GM23338 (cell line): ENCODE data around the gene ADSS1. TPM values are rescaled to one million over a fixed set of nuclear protein-coding genes. Genes with fewer than 3 reads are reported as not detected.
"Not testable (repeated sequence)": the region's sequence is repeated elsewhere in the genome, so short reads cannot be mapped to it uniquely, and the experiment has no call there.

ENCODE experiments used
- ATAC-seq: fragments of 200-7000 bp; cut with Tn5 transposase; 3 replicates; pipeline ENCODE4 v1.9.1; 2020
- DNase-seq: peaks from one replicate; pipeline ENCODE4 v3.0.0-alpha.2; 2015; ENCODE audit warnings: low spot score
- H2AFZ ChIP-seq: fragments of 200-600 bp; sonication (generic); 2 replicates; pipeline ENCODE4 v1.8.0; 2016; ENCODE audit warnings: antibody characterized with exemption, mild to moderate bottlenecking, moderate library complexity
- H3F3A ChIP-seq: fragments of 200-600 bp; sonication (generic); replicated peaks from 2 replicates; pipeline ENCODE4 v1.8.0; 2017; ENCODE audit warnings: antibody characterized with exemption, mixed run types, low read depth
- H3K27ac ChIP-seq: fragments of 200-600 bp; sonication (generic); 2 replicates; pipeline ENCODE4 v1.6.1; 2016; ENCODE audit warnings: low read depth
- H3K27me3 ChIP-seq: fragments of 200-600 bp; sonication (generic); 2 replicates; pipeline ENCODE4 v1.8.0; 2016; ENCODE audit warnings: mild to moderate bottlenecking, mixed run types, moderate library complexity; ENCODE audit not compliant: insufficient read depth
- H3K36me3 ChIP-seq: fragments of 200-600 bp; sonication (generic); 2 replicates; pipeline ENCODE4 v1.8.0; 2016; ENCODE audit warnings: mild to moderate bottlenecking; ENCODE audit not compliant: insufficient read depth
- H3K4me1 ChIP-seq: fragments of 200-600 bp; sonication (generic); 2 replicates; pipeline ENCODE4 v1.8.0; 2016; ENCODE audit warnings: mild to moderate bottlenecking, moderate library complexity; ENCODE audit not compliant: insufficient read depth
- H3K4me2 ChIP-seq: fragments of 200-600 bp; sonication (generic); 2 replicates; pipeline ENCODE4 v1.7.1; 2017; ENCODE audit warnings: mixed run types
- H3K4me3 ChIP-seq: fragments of 200-600 bp; sonication (generic); 2 replicates; pipeline ENCODE4 v1.6.1; 2016; ENCODE audit warnings: mixed run types
- H3K79me2 ChIP-seq: fragments of 200-600 bp; sonication (generic); replicated peaks from 2 replicates; pipeline ENCODE4 v1.8.0; 2017; ENCODE audit warnings: mild to moderate bottlenecking; ENCODE audit not compliant: insufficient read depth
- H3K9me2 ChIP-seq: fragments of 200-600 bp; sonication (generic); 2 replicates; pipeline ENCODE4 v1.8.0; 2017; ENCODE audit not compliant: insufficient read depth
- H4K20me1 ChIP-seq: fragments of 200-600 bp; sonication (generic); replicated peaks from 2 replicates; pipeline ENCODE4 v1.8.0; 2017; ENCODE audit warnings: mild to moderate bottlenecking; ENCODE audit not compliant: insufficient read depth
- H3K27ac Mint-ChIP-seq: 2 replicates; pipeline ENCODE4 v1.8.0; 2020; ENCODE audit warnings: inconsistent platforms, mild to moderate bottlenecking, moderate library complexity, mixed read lengths
- H3K27me3 Mint-ChIP-seq: 3 replicates; pipeline ENCODE4 v1.8.0; 2022; ENCODE audit warnings: low read depth, mild to moderate bottlenecking, moderate library complexity, mixed read lengths, inconsistent platforms; ENCODE audit not compliant: insufficient read depth, poor library complexity
- H3K36me3 Mint-ChIP-seq: 3 replicates; pipeline ENCODE4 v1.8.0; 2021; ENCODE audit warnings: low read depth, mild to moderate bottlenecking, inconsistent platforms, moderate library complexity, mixed read lengths
- H3K4me1 Mint-ChIP-seq: 3 replicates; pipeline ENCODE4 v1.8.0; 2020; ENCODE audit warnings: mild to moderate bottlenecking, inconsistent platforms, mixed read lengths
- H3K4me3 Mint-ChIP-seq: 3 replicates; pipeline ENCODE4 v1.8.0; 2021; ENCODE audit warnings: moderate library complexity, mild to moderate bottlenecking, inconsistent platforms, mixed read lengths
- H3K9me3 Mint-ChIP-seq: 3 replicates; pipeline ENCODE4 v1.8.0; 2020; ENCODE audit warnings: moderate library complexity, mild to moderate bottlenecking, inconsistent platforms, mixed read lengths
- CREB1 ChIP-seq: fragments of 250-450 bp; sonication (Bioruptor Pico); IDR thresholded peaks from 2 replicates; pipeline ENCODE4 v1.5.0; 2020; ENCODE audit warnings: low read depth, mild to moderate bottlenecking, moderate library complexity
- EZH2 ChIP-seq: fragments of 200-600 bp; sonication (generic); IDR thresholded peaks from one replicate; pipeline ENCODE4 v1.8.0; 2017; ENCODE audit warnings: antibody characterized with exemption, mild to moderate bottlenecking, low read depth; ENCODE audit not compliant: unreplicated experiment
- EZH2phosphoT487 ChIP-seq: fragments of 200-600 bp; sonication (generic); IDR thresholded peaks from one replicate; pipeline ENCODE4 v1.8.1; 2018; ENCODE audit warnings: antibody characterized with exemption; ENCODE audit not compliant: unreplicated experiment
- JUNB ChIP-seq: IDR thresholded peaks from one replicate; pipeline ENCODE4 v1.6.1; 2016; ENCODE audit warnings: antibody characterized with exemption; ENCODE audit not compliant: unreplicated experiment
- NANOG ChIP-seq: IDR thresholded peaks from 2 replicates; pipeline ENCODE4 v1.6.1; 2016; ENCODE audit warnings: antibody characterized with exemption, borderline replicate concordance
- ZNF331 ChIP-seq: fragments of 250-450 bp; sonication (Bioruptor Pico); IDR thresholded peaks from 2 replicates; pipeline ENCODE4 v1.5.0; 2020; ENCODE audit warnings: low read depth, mild to moderate bottlenecking, moderate library complexity
- polyA plus RNA-seq: library from polyadenylated mRNA; unstranded; fragments of >200 nt; fragmentation: Nextera tagmentation; extraction: Ambion mirVana; gene quantifications from 2 replicates; pipeline ENCODE4 v1.2.1, GENCODE V29; 2016
- total RNA-seq: library from RNA; depleted of rRNA; stranded (reverse); fragments of >200 nt; shearing (Covaris generic); gene quantifications from 2 replicates; pipeline ENCODE4 v1.2.3, GENCODE V29; 2014
- TF ChIP-seq, protein P1 (sequence below): fragments of 250-450 bp; sonication (Bioruptor Pico); IDR thresholded peaks from 2 replicates; pipeline ENCODE4 v1.5.0; 2020; ENCODE audit warnings: mild to moderate bottlenecking, moderate library complexity
- TF ChIP-seq, protein P2 (sequence below): IDR thresholded peaks from one replicate; pipeline ENCODE4 v1.6.1; 2018; ENCODE audit warnings: antibody characterized with exemption; ENCODE audit not compliant: unreplicated experiment
- TF ChIP-seq, protein P3 (sequence below): IDR thresholded peaks from 2 replicates; pipeline ENCODE4 v1.6.1; 2016; ENCODE audit warnings: antibody characterized with exemption

Gene ADSS1
- total and polyA plus RNA-seq, 2 experiments from 2014 or later, result 9.5 to 11.6 TPM

DNA sequence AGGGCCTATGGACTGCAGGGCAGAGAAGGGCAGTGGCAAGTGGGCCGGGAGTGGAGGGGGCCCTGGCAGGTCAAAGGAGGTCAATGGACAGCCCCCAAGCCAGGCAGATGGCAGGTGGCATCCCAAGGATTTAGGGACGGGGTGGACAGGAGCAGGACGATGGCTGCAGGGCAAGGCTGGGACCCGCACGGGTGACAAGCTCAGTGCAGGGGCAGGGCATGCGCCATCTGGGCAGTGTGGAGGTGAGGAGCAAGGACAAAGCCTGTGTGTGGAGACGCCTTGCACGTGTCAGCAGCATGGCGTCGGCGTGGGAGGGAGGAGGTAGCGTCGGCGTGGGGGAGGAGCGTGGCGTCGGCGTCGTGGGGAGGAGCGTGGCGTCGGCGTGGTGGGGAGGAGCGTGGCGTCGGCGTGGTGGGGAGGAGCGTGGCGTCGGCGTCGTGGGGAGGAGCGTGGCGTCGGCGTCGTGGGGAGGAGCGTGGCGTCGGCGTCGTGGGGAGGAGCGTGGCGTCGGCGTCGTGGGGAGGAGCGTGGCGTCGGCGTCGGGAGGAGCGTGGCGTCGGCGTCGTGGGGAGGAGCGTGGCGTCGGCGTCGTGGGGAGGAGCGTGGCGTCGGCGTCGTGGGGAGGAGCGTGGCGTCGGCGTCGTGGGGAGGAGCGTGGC lies 5.3 kb downstream of the ADSS1 start:
- H3K79me2 ChIP-seq, H3K4me3 Mint-ChIP-seq, H3K4me3 ChIP-seq, H3K36me3 ChIP-seq, H3K36me3 Mint-ChIP-seq, H3K27ac ChIP-seq, H3K4me1 Mint-ChIP-seq, H3K27me3 ChIP-seq, DNase-seq, H3K4me2 ChIP-seq, H2AFZ ChIP-seq, H3F3A ChIP-seq, H3K27ac Mint-ChIP-seq, H4K20me1 ChIP-seq, H3K9me3 Mint-ChIP-seq, H3K9me2 ChIP-seq, ATAC-seq: not testable (repeated sequence)
- peaks cover 10% of the 10 kb centered on the region; the same call in 1 of the 2 replicates for H3K4me1 ChIP-seq
- H3K27me3 Mint-ChIP-seq, result peaks cover 12% of the 10 kb centered on the region

DNA sequence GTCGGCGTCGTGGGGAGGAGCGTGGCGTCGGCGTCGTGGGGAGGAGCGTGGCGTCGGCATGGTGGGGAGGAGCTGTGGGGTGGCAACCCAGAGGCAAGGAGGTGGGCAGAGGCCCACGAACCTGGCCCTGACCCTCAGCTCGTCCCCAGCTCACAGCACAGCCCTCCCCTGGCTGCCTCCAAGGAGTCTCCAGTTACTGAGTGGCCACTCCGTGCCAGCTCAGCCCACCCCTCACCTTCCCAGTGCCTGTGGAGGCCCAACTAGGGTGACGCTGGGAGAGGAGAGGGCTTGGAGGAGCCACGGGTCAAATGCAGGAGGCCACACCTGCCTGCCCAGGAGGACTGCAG lies 5.8 kb downstream of the ADSS1 start:
- H3K4me2 ChIP-seq, result no peak overlapping the region
- H3K27me3 ChIP-seq, result no peaks in the 10 kb centered on the region
- H3K4me3 Mint-ChIP-seq, result no peak overlapping the region
- TF ChIP-seq EZH2phosphoT487 (no peak), NANOG (no peak), ZNF331 (CRISPR knock-in tag) (no peak), JUNB (no peak), CREB1 (no peak), EZH2 (no peak)
- TF ChIP-seq, protein P1, sequence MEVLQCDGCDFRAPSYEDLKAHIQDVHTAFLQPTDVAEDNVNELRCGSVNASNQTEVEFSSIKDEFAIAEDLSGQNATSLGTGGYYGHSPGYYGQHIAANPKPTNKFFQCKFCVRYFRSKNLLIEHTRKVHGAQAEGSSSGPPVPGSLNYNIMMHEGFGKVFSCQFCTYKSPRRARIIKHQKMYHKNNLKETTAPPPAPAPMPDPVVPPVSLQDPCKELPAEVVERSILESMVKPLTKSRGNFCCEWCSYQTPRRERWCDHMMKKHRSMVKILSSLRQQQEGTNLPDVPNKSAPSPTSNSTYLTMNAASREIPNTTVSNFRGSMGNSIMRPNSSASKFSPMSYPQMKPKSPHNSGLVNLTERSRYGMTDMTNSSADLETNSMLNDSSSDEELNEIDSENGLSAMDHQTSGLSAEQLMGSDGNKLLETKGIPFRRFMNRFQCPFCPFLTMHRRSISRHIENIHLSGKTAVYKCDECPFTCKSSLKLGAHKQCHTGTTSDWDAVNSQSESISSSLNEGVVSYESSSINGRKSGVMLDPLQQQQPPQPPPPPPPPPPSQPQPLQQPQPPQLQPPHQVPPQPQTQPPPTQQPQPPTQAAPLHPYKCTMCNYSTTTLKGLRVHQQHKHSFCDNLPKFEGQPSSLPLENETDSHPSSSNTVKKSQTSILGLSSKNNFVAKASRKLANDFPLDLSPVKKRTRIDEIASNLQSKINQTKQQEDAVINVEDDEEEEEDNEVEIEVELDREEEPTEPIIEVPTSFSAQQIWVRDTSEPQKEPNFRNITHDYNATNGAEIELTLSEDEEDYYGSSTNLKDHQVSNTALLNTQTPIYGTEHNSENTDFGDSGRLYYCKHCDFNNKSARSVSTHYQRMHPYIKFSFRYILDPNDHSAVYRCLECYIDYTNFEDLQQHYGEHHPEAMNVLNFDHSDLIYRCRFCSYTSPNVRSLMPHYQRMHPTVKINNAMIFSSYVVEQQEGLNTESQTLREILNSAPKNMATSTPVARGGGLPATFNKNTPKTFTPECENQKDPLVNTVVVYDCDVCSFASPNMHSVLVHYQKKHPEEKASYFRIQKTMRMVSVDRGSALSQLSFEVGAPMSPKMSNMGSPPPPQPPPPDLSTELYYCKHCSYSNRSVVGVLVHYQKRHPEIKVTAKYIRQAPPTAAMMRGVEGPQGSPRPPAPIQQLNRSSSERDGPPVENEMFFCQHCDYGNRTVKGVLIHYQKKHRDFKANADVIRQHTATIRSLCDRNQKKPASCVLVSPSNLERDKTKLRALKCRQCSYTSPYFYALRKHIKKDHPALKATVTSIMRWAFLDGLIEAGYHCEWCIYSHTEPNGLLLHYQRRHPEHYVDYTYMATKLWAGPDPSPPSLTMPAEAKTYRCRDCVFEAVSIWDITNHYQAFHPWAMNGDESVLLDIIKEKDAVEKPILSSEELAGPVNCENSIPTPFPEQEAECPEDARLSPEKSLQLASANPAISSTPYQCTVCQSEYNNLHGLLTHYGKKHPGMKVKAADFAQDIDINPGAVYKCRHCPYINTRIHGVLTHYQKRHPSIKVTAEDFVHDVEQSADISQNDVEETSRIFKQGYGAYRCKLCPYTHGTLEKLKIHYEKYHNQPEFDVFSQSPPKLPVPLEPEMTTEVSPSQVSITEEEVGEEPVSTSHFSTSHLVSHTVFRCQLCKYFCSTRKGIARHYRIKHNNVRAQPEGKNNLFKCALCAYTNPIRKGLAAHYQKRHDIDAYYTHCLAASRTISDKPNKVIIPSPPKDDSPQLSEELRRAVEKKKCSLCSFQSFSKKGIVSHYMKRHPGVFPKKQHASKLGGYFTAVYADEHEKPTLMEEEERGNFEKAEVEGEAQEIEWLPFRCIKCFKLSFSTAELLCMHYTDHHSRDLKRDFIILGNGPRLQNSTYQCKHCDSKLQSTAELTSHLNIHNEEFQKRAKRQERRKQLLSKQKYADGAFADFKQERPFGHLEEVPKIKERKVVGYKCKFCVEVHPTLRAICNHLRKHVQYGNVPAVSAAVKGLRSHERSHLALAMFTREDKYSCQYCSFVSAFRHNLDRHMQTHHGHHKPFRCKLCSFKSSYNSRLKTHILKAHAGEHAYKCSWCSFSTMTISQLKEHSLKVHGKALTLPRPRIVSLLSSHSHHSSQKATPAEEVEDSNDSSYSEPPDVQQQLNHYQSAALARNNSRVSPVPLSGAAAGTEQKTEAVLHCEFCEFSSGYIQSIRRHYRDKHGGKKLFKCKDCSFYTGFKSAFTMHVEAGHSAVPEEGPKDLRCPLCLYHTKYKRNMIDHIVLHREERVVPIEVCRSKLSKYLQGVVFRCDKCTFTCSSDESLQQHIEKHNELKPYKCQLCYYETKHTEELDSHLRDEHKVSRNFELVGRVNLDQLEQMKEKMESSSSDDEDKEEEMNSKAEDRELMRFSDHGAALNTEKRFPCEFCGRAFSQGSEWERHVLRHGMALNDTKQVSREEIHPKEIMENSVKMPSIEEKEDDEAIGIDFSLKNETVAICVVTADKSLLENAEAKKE (CRISPR knock-in tag), result no peak
- TF ChIP-seq, protein P2, sequence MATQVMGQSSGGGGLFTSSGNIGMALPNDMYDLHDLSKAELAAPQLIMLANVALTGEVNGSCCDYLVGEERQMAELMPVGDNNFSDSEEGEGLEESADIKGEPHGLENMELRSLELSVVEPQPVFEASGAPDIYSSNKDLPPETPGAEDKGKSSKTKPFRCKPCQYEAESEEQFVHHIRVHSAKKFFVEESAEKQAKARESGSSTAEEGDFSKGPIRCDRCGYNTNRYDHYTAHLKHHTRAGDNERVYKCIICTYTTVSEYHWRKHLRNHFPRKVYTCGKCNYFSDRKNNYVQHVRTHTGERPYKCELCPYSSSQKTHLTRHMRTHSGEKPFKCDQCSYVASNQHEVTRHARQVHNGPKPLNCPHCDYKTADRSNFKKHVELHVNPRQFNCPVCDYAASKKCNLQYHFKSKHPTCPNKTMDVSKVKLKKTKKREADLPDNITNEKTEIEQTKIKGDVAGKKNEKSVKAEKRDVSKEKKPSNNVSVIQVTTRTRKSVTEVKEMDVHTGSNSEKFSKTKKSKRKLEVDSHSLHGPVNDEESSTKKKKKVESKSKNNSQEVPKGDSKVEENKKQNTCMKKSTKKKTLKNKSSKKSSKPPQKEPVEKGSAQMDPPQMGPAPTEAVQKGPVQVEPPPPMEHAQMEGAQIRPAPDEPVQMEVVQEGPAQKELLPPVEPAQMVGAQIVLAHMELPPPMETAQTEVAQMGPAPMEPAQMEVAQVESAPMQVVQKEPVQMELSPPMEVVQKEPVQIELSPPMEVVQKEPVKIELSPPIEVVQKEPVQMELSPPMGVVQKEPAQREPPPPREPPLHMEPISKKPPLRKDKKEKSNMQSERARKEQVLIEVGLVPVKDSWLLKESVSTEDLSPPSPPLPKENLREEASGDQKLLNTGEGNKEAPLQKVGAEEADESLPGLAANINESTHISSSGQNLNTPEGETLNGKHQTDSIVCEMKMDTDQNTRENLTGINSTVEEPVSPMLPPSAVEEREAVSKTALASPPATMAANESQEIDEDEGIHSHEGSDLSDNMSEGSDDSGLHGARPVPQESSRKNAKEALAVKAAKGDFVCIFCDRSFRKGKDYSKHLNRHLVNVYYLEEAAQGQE, result no peak
- TF ChIP-seq, protein P3, sequence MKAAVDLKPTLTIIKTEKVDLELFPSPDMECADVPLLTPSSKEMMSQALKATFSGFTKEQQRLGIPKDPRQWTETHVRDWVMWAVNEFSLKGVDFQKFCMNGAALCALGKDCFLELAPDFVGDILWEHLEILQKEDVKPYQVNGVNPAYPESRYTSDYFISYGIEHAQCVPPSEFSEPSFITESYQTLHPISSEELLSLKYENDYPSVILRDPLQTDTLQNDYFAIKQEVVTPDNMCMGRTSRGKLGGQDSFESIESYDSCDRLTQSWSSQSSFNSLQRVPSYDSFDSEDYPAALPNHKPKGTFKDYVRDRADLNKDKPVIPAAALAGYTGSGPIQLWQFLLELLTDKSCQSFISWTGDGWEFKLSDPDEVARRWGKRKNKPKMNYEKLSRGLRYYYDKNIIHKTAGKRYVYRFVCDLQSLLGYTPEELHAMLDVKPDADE, result no peak
- H2AFZ ChIP-seq, result no peak overlapping the region
- DNase-seq (no peak), ATAC-seq (no peak)
- H4K20me1 ChIP-seq, result no peaks in the 10 kb centered on the region
- no peak overlapping the region for H3K4me3 ChIP-seq
- H3K36me3 Mint-ChIP-seq, result no peaks in the 10 kb centered on the region; the same call in 2 of the 3 replicates
- H3K27ac Mint-ChIP-seq, result no peak overlapping the region
- H3K9me2 ChIP-seq, result no peaks in the 10 kb centered on the region
- H3K36me3 ChIP-seq, result no peaks in the 10 kb centered on the region
- H3F3A ChIP-seq, result no peaks in the 10 kb centered on the region; the same call in 1 of the 2 replicates
- H3K4me1 Mint-ChIP-seq, result peaks cover 5% of the 10 kb centered on the region; the same call in 1 of the 3 replicates
- H3K27ac ChIP-seq, result no peak overlapping the region
- peaks cover 6% of the 10 kb centered on the region; the same call in 1 of the 2 replicates for H3K4me1 ChIP-seq
- H3K79me2 ChIP-seq, result no peaks in the 10 kb centered on the region
- peaks cover 4% of the 10 kb centered on the region; the same call in 2 of the 3 replicates for H3K9me3 Mint-ChIP-seq
- H3K27me3 Mint-ChIP-seq, result peaks cover 12% of the 10 kb centered on the region
